ENCODE measurements around the gene RBBP9.

DNA sequence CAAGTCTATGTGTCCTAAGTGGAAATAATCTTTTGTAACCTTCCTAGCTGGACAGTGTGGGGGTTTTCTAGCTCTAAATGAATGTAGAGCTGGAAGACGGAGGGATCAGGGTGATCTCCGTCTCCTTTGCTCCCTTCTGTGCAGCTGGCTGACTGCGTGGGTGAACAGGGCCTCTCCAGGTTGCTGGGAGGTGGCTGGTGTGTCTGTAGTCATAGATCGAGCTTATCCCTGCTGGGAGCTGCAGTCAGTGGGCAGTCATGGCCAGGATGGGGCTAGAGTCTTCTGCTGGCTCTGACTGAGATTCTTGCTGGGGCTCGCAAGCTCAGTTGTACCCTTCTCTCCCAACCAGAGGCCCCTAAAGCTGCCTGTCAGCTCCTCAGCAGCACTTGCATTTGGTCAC, 17.1 kb upstream of the RBBP9 start:
- TF ChIP-seq CTCF (IDR thresholded peaks at IDR 0.05) (no peak), POLR2A (IDR thresholded peaks at IDR 0.05) (no peak)

Data from adrenal gland (tissue), 5 donors.